ENCODE measurements around the gene RNF212B.

The RNF212B gene

DNA sequence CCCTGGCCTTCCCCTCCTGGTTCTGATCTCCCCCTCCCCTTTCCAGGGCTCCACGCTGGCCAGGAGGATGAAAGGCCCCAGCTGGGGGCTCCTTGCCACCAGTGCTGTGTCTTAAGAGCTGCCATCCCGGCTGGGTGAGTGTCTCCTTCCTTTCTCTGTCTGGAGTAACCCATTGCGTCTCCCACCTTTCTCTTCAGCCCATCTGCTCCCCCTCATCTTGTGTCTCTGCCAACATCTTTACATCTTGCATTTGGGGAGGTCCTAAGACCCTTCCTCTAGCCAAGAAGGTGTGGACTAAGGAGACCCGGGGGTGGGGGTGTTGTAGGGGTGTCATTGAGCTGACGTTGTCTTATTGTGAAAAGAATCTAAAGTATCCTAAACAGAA, 69.4 kb downstream of the RNF212B start:
- Histone ChIP-seq H3K27ac (ENCODE audit: extremely low read depth, low read depth, low read length) (peak overlapping the region; percentile 85), H3K4me3 (ENCODE audit: low read depth, low read length) (peak overlapping the region; percentile 56), H3K36me3 (ENCODE audit: control insufficient read depth in 2 of 2, insufficient read depth in 1 of 2, low read length in 2 of 2) (peaks cover 8 to 42% of the 10 kb centered on the region in 2 experiments), H3K4me1 (ENCODE audit: control insufficient read depth, insufficient read depth, low read length) (peaks cover 6% of the 10 kb centered on the region; the same call in 1 of the 2 replicates), H3K9me3 (ENCODE audit: control insufficient read depth, insufficient read depth, low read depth, low read length) (no peaks in the 10 kb centered on the region)
- ChIA-PET POLR2A (interaction anchor here (0.5 to 8.1 kb wide), 12 partner anchors 12 to 532 kb away, joined by 3 to 170 read pairs (median 4); partner anchors contain the start of genes ACIN1, C14orf119, HOMEZ and PABPN1), CTCF (interaction anchor here (0.6 to 1.0 kb wide), 3 partner anchors 24 to 751 kb away, joined by 3 read pairs; no protein-coding TSS in a partner anchor)
- TF ChIP-seq ZNF558 (tag by site-specific recombination; IDR thresholded peaks at IDR 0.05) (no peak), ZNF335 (tag by site-specific recombination; conservative IDR thresholded peaks at IDR 0.05) (peak; percentile 2; the same call in 1 of the 2 replicates)

DNA sequence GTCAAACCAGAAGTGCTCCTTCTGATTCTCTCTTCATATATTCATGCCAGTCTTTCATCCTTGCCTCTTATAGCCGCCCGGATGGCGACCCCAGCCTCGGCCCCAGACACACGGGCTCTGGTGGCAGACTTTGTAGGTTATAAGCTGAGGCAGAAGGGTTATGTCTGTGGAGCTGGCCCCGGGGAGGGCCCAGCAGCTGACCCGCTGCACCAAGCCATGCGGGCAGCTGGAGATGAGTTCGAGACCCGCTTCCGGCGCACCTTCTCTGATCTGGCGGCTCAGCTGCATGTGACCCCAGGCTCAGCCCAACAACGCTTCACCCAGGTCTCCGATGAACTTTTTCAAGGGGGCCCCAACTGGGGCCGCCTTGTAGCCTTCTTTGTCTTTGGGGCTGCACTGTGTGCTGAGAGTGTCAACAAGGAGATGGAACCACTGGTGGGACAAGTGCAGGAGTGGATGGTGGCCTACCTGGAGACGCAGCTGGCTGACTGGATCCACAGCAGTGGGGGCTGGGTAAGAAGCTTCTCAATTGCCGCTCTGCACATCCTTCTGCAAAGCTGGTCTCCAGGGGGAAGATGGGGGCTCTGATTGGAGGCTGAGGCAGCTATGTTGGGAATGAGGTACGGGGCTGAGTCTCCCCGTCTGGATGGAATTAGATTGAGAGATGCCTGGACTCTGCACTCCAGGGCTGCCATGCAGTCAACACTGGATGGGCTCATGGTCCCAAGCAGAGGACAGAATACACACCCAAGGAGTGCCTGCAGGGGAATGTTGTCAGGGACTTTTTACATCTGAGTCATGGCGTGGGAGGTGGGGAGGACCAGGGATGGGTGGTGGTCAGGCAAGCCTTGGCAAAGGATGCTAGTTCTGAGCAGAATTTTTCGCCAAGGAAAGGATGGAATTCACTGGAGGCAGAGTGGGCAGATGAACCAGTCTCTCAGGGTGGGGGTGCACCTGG, 70.2 kb downstream of the RNF212B start:
- TF ChIP-seq GLIS2 (tag by site-specific recombination; IDR thresholded peaks at IDR 0.05) (no peak), ZNF600 (tag by site-specific recombination; IDR thresholded peaks at IDR 0.05) (peak; percentile 25; the same call in 1 of the 2 replicates), ZNF629 (tag by site-specific recombination; IDR thresholded peaks at IDR 0.05) (no peak)
- ChIA-PET POLR2A (interaction anchor here (1.1 to 8.1 kb wide), 5 partner anchors 11 to 213 kb away, joined by 6 to 170 read pairs (median 12); partner anchors contain the start of genes ACIN1, C14orf119, HOMEZ and PABPN1), CTCF (interaction anchor here (0.5 to 1.0 kb wide), 3 partner anchors 8 to 750 kb away, joined by 3 read pairs; no protein-coding TSS in a partner anchor)
- H3K4me1 ChIP-seq (ENCODE audit: control insufficient read depth, insufficient read depth, low read length): peaks cover 6% of the 10 kb centered on the region; the same call in 1 of the 2 replicates
- peak overlapping the region; percentile 56 for H3K4me3 ChIP-seq (ENCODE audit: low read depth, low read length)
- H3K9me3 ChIP-seq (ENCODE audit: control insufficient read depth, insufficient read depth, low read depth, low read length): no peaks in the 10 kb centered on the region
- peaks cover 8 to 46% of the 10 kb centered on the region in 2 experiments for H3K36me3 ChIP-seq (ENCODE audit: control insufficient read depth in 2 of 2, insufficient read depth in 1 of 2, low read length in 2 of 2)
- peak overlapping the region; percentile 85; the same call in 1 of the 2 replicates for H3K27ac ChIP-seq (ENCODE audit: extremely low read depth, low read depth, low read length)

DNA sequence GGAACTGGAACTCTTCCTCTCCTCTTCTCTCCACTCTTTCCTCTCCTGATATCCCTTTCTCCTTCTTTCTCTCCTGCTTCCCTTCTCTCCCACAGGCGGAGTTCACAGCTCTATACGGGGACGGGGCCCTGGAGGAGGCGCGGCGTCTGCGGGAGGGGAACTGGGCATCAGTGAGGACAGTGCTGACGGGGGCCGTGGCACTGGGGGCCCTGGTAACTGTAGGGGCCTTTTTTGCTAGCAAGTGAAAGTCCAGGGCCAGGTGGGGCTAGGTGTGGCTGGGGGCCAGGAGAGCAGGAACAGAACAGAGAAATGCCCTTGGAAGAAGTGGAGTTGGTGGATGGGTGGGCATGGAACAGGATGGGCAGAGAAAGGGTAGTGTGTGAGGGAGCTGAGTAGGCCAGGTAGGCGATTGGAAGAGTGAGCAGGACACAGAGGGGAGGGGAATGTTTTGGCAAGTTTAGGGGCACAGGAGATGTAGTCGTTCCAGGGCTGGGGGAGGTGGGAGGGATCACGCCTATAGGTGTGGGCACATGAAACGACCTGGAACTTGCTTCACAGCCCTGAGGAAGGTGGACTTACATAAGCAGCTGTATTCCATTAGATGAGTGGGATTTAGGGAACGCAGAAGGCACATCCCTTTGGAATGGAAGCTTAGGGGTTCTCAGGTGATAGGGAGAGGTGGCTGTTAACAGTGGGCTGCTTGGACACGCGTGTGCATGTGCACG, 71.1 kb downstream of the RNF212B start:
- Histone ChIP-seq H3K4me1 (ENCODE audit: control insufficient read depth, insufficient read depth, low read length) (peaks cover 6% of the 10 kb centered on the region; the same call in 1 of the 2 replicates), H3K9me3 (ENCODE audit: control insufficient read depth, insufficient read depth, low read depth, low read length) (no peaks in the 10 kb centered on the region), H3K27ac (ENCODE audit: extremely low read depth, low read depth, low read length) (no peak overlapping the region), H3K36me3 (ENCODE audit: control insufficient read depth in 2 of 2, insufficient read depth in 1 of 2, low read length in 2 of 2) (peaks cover 8 to 46% of the 10 kb centered on the region in 2 experiments), H3K4me3 (ENCODE audit: low read depth, low read length) (no peak overlapping the region)
- no peak for TF ChIP-seq ZNF621 (tag by site-specific recombination; IDR thresholded peaks at IDR 0.05)
- TF ChIP-seq EGR2 (tag by site-specific recombination; IDR thresholded peaks at IDR 0.05; ENCODE audit: low read depth): peak; percentile 15; the same call in 1 of the 2 replicates
- TF ChIP-seq, protein P1, sequence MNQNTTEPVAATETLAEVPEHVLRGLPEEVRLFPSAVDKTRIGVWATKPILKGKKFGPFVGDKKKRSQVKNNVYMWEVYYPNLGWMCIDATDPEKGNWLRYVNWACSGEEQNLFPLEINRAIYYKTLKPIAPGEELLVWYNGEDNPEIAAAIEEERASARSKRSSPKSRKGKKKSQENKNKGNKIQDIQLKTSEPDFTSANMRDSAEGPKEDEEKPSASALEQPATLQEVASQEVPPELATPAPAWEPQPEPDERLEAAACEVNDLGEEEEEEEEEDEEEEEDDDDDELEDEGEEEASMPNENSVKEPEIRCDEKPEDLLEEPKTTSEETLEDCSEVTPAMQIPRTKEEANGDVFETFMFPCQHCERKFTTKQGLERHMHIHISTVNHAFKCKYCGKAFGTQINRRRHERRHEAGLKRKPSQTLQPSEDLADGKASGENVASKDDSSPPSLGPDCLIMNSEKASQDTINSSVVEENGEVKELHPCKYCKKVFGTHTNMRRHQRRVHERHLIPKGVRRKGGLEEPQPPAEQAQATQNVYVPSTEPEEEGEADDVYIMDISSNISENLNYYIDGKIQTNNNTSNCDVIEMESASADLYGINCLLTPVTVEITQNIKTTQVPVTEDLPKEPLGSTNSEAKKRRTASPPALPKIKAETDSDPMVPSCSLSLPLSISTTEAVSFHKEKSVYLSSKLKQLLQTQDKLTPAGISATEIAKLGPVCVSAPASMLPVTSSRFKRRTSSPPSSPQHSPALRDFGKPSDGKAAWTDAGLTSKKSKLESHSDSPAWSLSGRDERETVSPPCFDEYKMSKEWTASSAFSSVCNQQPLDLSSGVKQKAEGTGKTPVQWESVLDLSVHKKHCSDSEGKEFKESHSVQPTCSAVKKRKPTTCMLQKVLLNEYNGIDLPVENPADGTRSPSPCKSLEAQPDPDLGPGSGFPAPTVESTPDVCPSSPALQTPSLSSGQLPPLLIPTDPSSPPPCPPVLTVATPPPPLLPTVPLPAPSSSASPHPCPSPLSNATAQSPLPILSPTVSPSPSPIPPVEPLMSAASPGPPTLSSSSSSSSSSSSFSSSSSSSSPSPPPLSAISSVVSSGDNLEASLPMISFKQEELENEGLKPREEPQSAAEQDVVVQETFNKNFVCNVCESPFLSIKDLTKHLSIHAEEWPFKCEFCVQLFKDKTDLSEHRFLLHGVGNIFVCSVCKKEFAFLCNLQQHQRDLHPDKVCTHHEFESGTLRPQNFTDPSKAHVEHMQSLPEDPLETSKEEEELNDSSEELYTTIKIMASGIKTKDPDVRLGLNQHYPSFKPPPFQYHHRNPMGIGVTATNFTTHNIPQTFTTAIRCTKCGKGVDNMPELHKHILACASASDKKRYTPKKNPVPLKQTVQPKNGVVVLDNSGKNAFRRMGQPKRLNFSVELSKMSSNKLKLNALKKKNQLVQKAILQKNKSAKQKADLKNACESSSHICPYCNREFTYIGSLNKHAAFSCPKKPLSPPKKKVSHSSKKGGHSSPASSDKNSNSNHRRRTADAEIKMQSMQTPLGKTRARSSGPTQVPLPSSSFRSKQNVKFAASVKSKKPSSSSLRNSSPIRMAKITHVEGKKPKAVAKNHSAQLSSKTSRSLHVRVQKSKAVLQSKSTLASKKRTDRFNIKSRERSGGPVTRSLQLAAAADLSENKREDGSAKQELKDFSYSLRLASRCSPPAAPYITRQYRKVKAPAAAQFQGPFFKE (tag by site-specific recombination; IDR thresholded peaks at IDR 0.05; ENCODE audit: borderline replicate concordance): no peak
- TF ChIP-seq ZNF433 (tag by site-specific recombination; IDR thresholded peaks at IDR 0.05; ENCODE audit: low read depth): no peak
- TF ChIP-seq ZNF211 (tag by site-specific recombination; IDR thresholded peaks at IDR 0.05; ENCODE audit: low read depth): no peak
- no peak for TF ChIP-seq ZNF221 (tag by site-specific recombination; IDR thresholded peaks at IDR 0.05; ENCODE audit: borderline replicate concordance)
- no peak for TF ChIP-seq ZBTB11 (tag by site-specific recombination; conservative IDR thresholded peaks at IDR 0.05; ENCODE audit: low read depth)
- TF ChIP-seq PRDM1 (tag by site-specific recombination; IDR thresholded peaks at IDR 0.05): 0 out of 2 replicates have a peak, but pooled peaks have one; percentile 23
- ChIA-PET CTCF (no interaction called here), POLR2A (interaction anchor here (3.2 kb wide), 1 partner anchor 12 kb away, joined by 19 read pairs; the partner anchor contains the start of gene PABPN1)

Measured in HEK293 (cell line).